ENCODE results near the gene GDF7. TPM values are rescaled to one million over a fixed set of nuclear protein-coding genes. Genes with fewer than 3 reads are reported as not detected.

The GDF7 gene
- total and polyA plus RNA-seq, 2 donors from 2014 or later, result 1.8 to 12.5 TPM

DNA sequence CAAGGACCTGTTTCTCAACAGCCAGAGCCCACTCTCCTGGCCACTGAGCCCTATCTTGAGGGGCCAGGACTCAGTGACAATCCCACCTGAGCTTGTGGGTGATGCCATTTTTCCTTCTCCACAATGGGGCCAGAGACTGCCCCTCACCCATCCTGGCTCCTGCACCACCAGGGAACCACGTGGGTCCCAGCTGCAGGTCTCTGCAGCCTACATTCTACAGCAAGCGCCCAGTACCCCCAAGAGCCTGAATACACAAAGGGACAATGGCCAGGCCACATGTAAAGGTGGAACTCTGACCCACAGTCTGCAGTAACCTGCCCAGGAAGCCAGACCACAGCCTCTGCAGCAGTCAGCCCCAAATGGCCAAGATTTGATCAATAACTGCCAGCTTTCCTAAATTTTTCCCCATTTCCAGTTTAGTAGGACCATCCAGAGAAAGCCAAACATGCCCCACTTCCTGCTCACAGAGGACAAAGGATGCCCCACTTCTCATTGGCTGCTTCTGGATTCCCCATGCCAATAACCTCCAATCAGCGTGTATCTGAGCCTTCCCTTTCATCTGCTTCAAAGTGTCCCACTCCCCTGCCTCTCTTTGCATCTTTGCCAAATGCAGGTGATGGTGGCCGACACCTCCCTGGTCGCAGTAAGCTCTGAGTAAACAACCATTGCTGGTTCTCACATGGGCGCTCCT, 35.2 kb upstream of the GDF7 start:
- no peak overlapping the region for H3K9ac ChIP-seq (ENCODE audit: low read length in 3 of 3)
- intact Hi-C loops (cut with DNase I), result no loop called here
- DNase-seq (peak in 1 of 5 donors; percentile 36), FAIRE-seq (no peak)
- TF ChIP-seq CTCF (IDR thresholded peaks at IDR 0.05; ENCODE audit: borderline replicate concordance, extremely low read depth, insufficient read depth), result no peak
- H3K4me1 ChIP-seq (ENCODE audit: control insufficient read depth in 2 of 3, insufficient read depth in 2 of 3, low read depth in 1 of 3, low read length in 3 of 3), result peaks cover 0 to 22% (median 19%) of the 10 kb centered on the region in 3 donors
- no peaks in the 10 kb centered on the region for H3K9me3 ChIP-seq (ENCODE audit: control insufficient read depth in 2 of 3, insufficient read depth in 1 of 3, low read length in 3 of 3)
- no peak overlapping the region for H3K4me3 ChIP-seq (ENCODE audit: low read length in 3 of 3)
- peaks cover 0 to 8% (median 5%) of the 10 kb centered on the region in 3 donors for H3K36me3 ChIP-seq (ENCODE audit: control insufficient read depth in 2 of 3, insufficient read depth in 3 of 3, low read length in 3 of 3)
- H3K27ac ChIP-seq (ENCODE audit: low read depth in 2 of 2, low read length in 2 of 2), result no peak overlapping the region
- no peaks in the 10 kb centered on the region for H3K27me3 ChIP-seq (ENCODE audit: control insufficient read depth, insufficient read depth, low read length)

DNA sequence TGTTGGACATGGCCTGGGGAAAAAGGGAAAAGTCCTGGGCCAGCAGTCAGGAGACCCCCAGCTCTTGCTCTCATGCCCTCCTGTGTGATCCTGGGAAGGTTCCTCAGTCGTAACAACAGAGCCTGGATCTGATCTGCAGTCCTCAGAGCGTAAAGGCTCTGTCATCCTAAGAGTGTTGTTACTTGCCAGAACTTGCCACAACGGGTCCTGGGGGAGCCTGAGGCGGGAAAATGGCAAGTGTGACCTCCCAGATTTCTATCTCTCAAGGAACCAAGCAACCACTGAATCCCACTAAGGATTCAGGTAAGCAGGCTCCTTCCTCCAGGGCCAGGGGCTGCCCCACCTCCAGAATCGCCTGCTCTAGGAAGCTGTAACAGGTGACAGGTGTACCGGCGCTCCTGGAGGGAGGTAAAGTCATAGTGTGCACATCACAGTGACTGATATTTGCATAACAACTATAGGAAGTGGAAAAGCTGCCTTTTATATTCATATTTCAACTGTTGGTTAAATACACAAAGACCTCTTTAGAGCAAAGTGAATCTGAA, 34.4 kb upstream of the GDF7 start:
- H3K4me3 ChIP-seq (ENCODE audit: low read length in 3 of 3), result no peak overlapping the region
- peaks cover 0 to 19% (median 16%) of the 10 kb centered on the region in 3 donors for H3K4me1 ChIP-seq (ENCODE audit: control insufficient read depth in 2 of 3, insufficient read depth in 2 of 3, low read depth in 1 of 3, low read length in 3 of 3)
- no peak for TF ChIP-seq CTCF (IDR thresholded peaks at IDR 0.05; ENCODE audit: borderline replicate concordance, extremely low read depth, insufficient read depth)
- H3K9me3 ChIP-seq (ENCODE audit: control insufficient read depth in 2 of 3, insufficient read depth in 1 of 3, low read length in 3 of 3), result no peaks in the 10 kb centered on the region
- no peak overlapping the region for H3K27ac ChIP-seq (ENCODE audit: low read depth in 2 of 2, low read length in 2 of 2)
- H3K36me3 ChIP-seq (ENCODE audit: control insufficient read depth in 2 of 3, insufficient read depth in 3 of 3, low read length in 3 of 3), result peaks cover 0 to 9% (median 5%) of the 10 kb centered on the region in 3 donors
- DNase-seq (peak in 1 of 5 donors; percentile 37), FAIRE-seq (no peak)
- intact Hi-C loops (cut with DNase I), result no loop called here
- no peaks in the 10 kb centered on the region for H3K27me3 ChIP-seq (ENCODE audit: control insufficient read depth, insufficient read depth, low read length)
- H3K9ac ChIP-seq (ENCODE audit: low read length in 3 of 3), result no peak overlapping the region

GRCh38 chr2:20633001-20633400, 33.9 kb upstream of the GDF7 start:
- peaks cover 0 to 9% (median 5%) of the 10 kb centered on the region in 3 donors for H3K36me3 ChIP-seq (ENCODE audit: control insufficient read depth in 2 of 3, insufficient read depth in 3 of 3, low read length in 3 of 3)
- H3K27ac ChIP-seq (ENCODE audit: low read depth in 2 of 2, low read length in 2 of 2), result no peak overlapping the region
- H3K27me3 ChIP-seq (ENCODE audit: control insufficient read depth, insufficient read depth, low read length), result no peaks in the 10 kb centered on the region
- DNase-seq (peak in 1 of 5 donors; percentile 33), FAIRE-seq (no peak)
- H3K4me1 ChIP-seq (ENCODE audit: control insufficient read depth in 2 of 3, insufficient read depth in 2 of 3, low read depth in 1 of 3, low read length in 3 of 3), result peaks cover 0 to 19% (median 16%) of the 10 kb centered on the region in 3 donors
- no peaks in the 10 kb centered on the region for H3K9me3 ChIP-seq (ENCODE audit: control insufficient read depth in 2 of 3, insufficient read depth in 1 of 3, low read length in 3 of 3)
- no peak for TF ChIP-seq CTCF (IDR thresholded peaks at IDR 0.05; ENCODE audit: borderline replicate concordance, extremely low read depth, insufficient read depth)
- H3K4me3 ChIP-seq (ENCODE audit: low read length in 3 of 3), result no peak overlapping the region
- intact Hi-C loops (cut with DNase I), result no loop called here
- no peak overlapping the region for H3K9ac ChIP-seq (ENCODE audit: low read length in 3 of 3)

Data from kidney (tissue), 14 donors.